Activated naive CD8-positive, alpha-beta T cell treated with anti-CD3 and anti-CD28 coated beads, Interleukin-2, amount 10 ng/mL, durations not matched to agents 7 days and 5 days (primary cell): Measurements from ENCODE around the gene TRRAP. TPM values are rescaled to one million over a fixed set of nuclear protein-coding genes. Genes with fewer than 3 reads are reported as not detected.
"Not testable (repeated sequence)": the region's sequence is repeated elsewhere in the genome, so short reads cannot be mapped to it uniquely, and the experiment has no call there.

Experiments used
- ATAC-seq: fragments of 150-1000 bp; cut with Tn5 transposase; one replicate; pipeline ENCODE4 v1.10.0; 2021; ENCODE audit warnings: low read depth, moderate library complexity
- POLR2A ChIA-PET: fragments of 350-600 bp; sonication (Branson Sonifier 250); formaldehyde crosslinking; loops from one replicate; lab custom pipeline; 2021; ENCODE audit warnings: antibody characterized with exemption; lab: Charles Lee
- DNase-seq: peaks from one replicate; pipeline ENCODE4 v3.0.0; 2021
- H3K27ac Mint-ChIP-seq: one replicate; pipeline ENCODE4 v1.8.0; 2022; ENCODE audit warnings: mild to moderate bottlenecking, mixed read lengths
- H3K27me3 Mint-ChIP-seq: one replicate; pipeline ENCODE4 v1.8.0; 2022; ENCODE audit warnings: mild to moderate bottlenecking, moderate library complexity, mixed read lengths
- H3K36me3 Mint-ChIP-seq: one replicate; pipeline ENCODE4 v1.8.0; 2021; ENCODE audit warnings: mild to moderate bottlenecking, mixed read lengths
- H3K4me1 Mint-ChIP-seq: one replicate; pipeline ENCODE4 v1.8.0; 2021; ENCODE audit warnings: mixed read lengths
- H3K4me3 Mint-ChIP-seq: one replicate; pipeline ENCODE4 v1.8.0; 2022; ENCODE audit warnings: mild to moderate bottlenecking, moderate library complexity, mixed read lengths
- H3K9me3 Mint-ChIP-seq: one replicate; pipeline ENCODE4 v1.8.0; 2021; ENCODE audit warnings: mixed read lengths
- total RNA-seq, 2 experiments: library from RNA; stranded (reverse); gene quantifications; one replicate each; pipeline ENCODE4 v1.2.3, GENCODE V29; 2021

The TRRAP gene
- 10 to 100 TPM; 57.4 to 60.0 TPM for total RNA-seq

GRCh38 chr7:98878365-98879197 is at the start of gene TRRAP:
TRRAP (plus strand) TSS chr7:98878532; CDS start chr7:98881151, 2,619 bp downstream.
- H3K27ac Mint-ChIP-seq: peak within 1 kb of the TSS; percentile 94
- H3K36me3 Mint-ChIP-seq: peaks cover 4% of the 10 kb centered on the region
- H3K4me1 Mint-ChIP-seq: peaks cover 13% of the 10 kb centered on the region
- ATAC-seq: peak; percentile 64
- no peaks in the 10 kb centered on the region for H3K9me3 Mint-ChIP-seq
- H3K27me3 Mint-ChIP-seq: no peaks in the 10 kb centered on the region
- POLR2A ChIA-PET: interaction anchor here (1.1 to 1.2 kb wide), 2 partner anchors 24 to 596 kb away, joined by 3 to 4 read pairs; no protein-coding TSS in a partner anchor
- H3K4me3 Mint-ChIP-seq: peak within 1 kb of the TSS; percentile 91
- peak; percentile 89 for DNase-seq

- ATAC-seq (no peak), DNase-seq (no peak)
- POLR2A ChIA-PET: no interaction called here
- Mint-ChIP-seq H3K27ac (no peak overlapping the region), H3K4me1 (no peaks in the 10 kb centered on the region), H3K4me3 (no peak overlapping the region), H3K27me3 (peaks cover 2% of the 10 kb centered on the region), H3K36me3 (no peaks in the 10 kb centered on the region), H3K9me3 (no peaks in the 10 kb centered on the region)
Measured at GRCh38 chr7:98830972-98831548, 47.3 kb upstream of the TRRAP start.

GRCh38 chr7:98831641-98832221 is 46.6 kb upstream of the TRRAP start:
- peaks cover 2% of the 10 kb centered on the region for H3K27me3 Mint-ChIP-seq
- no peak overlapping the region for H3K4me3 Mint-ChIP-seq
- POLR2A ChIA-PET: no interaction called here
- H3K36me3 Mint-ChIP-seq: no peaks in the 10 kb centered on the region
- ATAC-seq (no peak), DNase-seq (peak; percentile 47)
- H3K4me1 Mint-ChIP-seq: no peaks in the 10 kb centered on the region
- H3K9me3 Mint-ChIP-seq: no peaks in the 10 kb centered on the region
- H3K27ac Mint-ChIP-seq: no peak overlapping the region

DNA sequence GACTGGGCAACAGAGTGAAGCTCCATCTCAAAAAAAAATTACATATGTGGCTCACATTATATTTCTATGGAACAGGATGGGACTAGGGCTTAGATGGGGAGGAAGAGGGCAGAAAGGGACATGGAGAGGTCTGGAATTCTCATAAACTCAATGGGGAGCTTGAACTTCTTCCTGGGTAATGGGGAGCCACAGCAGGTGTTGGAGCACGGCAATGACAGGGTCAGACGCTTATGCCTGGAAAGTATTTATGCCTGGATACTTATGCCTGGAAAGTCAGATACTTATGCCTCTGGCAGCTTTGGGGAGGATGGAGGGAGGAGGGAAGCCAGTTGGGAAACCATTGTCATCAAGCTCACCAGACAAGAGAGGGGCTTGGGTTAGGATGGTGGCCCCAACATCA is 45.3 kb upstream of the TRRAP start:
- peaks cover 4% of the 10 kb centered on the region for H3K27me3 Mint-ChIP-seq
- H3K27ac Mint-ChIP-seq: no peak overlapping the region
- DNase-seq: no peak
- no peaks in the 10 kb centered on the region for H3K9me3 Mint-ChIP-seq
- H3K4me3 Mint-ChIP-seq: no peak overlapping the region
- H3K4me1 Mint-ChIP-seq: no peaks in the 10 kb centered on the region
- no peak for ATAC-seq
- H3K36me3 Mint-ChIP-seq: no peaks in the 10 kb centered on the region
- POLR2A ChIA-PET: no interaction called here

- ATAC-seq (no peak), DNase-seq (no peak)
- Mint-ChIP-seq H3K4me1 (no peaks in the 10 kb centered on the region), H3K27ac (no peak overlapping the region), H3K9me3 (no peaks in the 10 kb centered on the region), H3K27me3 (peaks cover 4% of the 10 kb centered on the region), H3K36me3 (no peaks in the 10 kb centered on the region), H3K4me3 (no peak overlapping the region)
- POLR2A ChIA-PET: no interaction called here
Measured at GRCh38 chr7:98834949-98835348, 43.4 kb upstream of the TRRAP start.

DNA sequence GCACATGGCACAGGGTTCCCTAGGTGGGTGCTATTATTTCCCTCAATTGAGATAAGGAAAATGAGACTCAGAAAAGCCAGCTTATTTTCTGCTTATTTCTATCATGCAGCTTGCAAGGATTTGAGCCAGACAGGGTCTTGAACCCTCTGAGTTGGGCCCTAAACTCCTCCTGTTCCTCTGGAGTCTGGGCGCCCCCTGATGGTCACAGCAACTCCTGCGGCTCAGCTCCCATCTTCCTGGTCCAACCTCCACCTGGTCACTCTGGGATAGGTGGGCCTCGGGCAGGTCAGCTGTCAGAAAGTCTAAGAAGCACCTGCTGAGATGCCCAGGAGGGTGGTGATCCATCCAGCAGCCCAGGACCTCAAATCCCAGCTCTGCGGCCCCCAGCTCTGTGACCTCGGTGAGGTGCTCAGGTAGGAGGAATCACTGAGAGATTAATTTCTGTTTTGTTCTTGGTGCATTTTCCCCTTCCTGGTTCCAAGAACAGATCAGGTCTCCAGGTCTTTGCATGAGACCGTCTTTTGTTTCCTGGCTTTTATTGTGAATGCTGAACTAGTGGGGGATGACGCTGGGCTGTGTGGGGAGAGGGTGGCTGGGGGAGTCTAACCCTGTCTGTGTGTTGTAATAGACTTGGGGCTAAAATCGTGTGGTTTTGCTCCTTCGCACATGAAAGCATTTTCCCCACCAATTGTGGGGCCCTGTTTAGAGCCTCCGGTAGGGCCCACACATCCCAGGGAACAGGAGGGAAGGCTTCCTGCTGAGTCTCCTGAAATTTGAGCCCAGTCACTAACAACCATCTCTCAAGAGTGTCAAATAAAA is 41.3 kb upstream of the TRRAP start:
- no peaks in the 10 kb centered on the region for H3K36me3 Mint-ChIP-seq
- POLR2A ChIA-PET: no interaction called here
- ATAC-seq: no peak
- no peak overlapping the region for H3K27ac Mint-ChIP-seq
- H3K27me3 Mint-ChIP-seq: peaks cover 6% of the 10 kb centered on the region
- DNase-seq: no peak
- H3K4me1 Mint-ChIP-seq: no peaks in the 10 kb centered on the region
- H3K9me3 Mint-ChIP-seq: no peaks in the 10 kb centered on the region
- no peak overlapping the region for H3K4me3 Mint-ChIP-seq

DNA sequence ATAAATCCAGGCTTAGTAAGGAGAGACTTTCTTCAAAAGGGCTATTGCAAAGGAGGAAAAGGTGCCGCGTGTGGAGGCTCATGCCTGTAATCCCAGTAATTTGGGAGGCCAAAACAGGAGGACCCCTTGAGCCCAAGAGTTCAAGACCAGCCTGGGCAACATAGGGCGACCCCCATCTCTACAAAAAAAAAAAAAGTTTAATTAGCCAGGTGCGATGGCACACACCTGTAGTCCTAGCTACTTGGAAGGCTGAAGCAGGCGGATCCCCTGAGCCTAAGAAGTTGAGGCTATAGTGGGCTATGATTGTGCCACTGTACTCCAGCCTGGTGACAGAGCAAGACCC is 40.7 kb upstream of the TRRAP start:
- no peak for DNase-seq
- Mint-ChIP-seq H3K27me3 (peaks cover 6% of the 10 kb centered on the region), H3K4me1 (no peaks in the 10 kb centered on the region), H3K9me3 (no peaks in the 10 kb centered on the region), H3K36me3 (no peaks in the 10 kb centered on the region), H3K27ac (no peak overlapping the region), H3K4me3 (no peak overlapping the region)
- ATAC-seq: no peak
- POLR2A ChIA-PET: no interaction called here

GRCh38 chr7:98840096-98840495 is 38.2 kb upstream of the TRRAP start:
- no peak for DNase-seq
- no peak for ATAC-seq
- Mint-ChIP-seq H3K4me1 (no peaks in the 10 kb centered on the region), H3K4me3 (no peak overlapping the region), H3K36me3 (no peaks in the 10 kb centered on the region), H3K27me3 (peaks cover 4% of the 10 kb centered on the region), H3K9me3 (no peaks in the 10 kb centered on the region), H3K27ac (no peak overlapping the region)
- POLR2A ChIA-PET: no interaction called here

DNA sequence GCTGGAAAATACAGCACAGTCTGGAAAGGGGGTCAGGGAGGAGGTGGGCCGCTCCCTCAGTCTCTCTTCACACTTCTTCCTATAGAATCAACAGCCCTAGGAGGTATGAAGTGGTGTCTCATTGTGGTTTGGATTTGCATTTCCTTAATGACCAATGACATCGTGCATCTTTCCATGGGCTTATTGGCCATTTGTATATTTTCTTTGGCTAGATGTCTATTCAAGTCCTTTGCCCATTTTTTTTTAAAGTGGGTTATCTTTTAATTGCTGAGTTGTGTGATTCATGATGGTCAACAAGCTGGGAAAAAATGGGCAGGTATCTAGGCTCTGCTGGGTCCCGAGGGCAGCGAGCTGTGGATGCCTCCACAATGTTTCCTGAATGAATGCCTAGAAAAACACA is 37.6 kb upstream of the TRRAP start:
- Mint-ChIP-seq H3K4me3 (no peak overlapping the region), H3K4me1 (no peaks in the 10 kb centered on the region), H3K27ac (no peak overlapping the region), H3K36me3 (no peaks in the 10 kb centered on the region), H3K27me3 (peaks cover 4% of the 10 kb centered on the region), H3K9me3 (no peaks in the 10 kb centered on the region)
- DNase-seq: no peak
- ATAC-seq: no peak
- POLR2A ChIA-PET: no interaction called here

DNA sequence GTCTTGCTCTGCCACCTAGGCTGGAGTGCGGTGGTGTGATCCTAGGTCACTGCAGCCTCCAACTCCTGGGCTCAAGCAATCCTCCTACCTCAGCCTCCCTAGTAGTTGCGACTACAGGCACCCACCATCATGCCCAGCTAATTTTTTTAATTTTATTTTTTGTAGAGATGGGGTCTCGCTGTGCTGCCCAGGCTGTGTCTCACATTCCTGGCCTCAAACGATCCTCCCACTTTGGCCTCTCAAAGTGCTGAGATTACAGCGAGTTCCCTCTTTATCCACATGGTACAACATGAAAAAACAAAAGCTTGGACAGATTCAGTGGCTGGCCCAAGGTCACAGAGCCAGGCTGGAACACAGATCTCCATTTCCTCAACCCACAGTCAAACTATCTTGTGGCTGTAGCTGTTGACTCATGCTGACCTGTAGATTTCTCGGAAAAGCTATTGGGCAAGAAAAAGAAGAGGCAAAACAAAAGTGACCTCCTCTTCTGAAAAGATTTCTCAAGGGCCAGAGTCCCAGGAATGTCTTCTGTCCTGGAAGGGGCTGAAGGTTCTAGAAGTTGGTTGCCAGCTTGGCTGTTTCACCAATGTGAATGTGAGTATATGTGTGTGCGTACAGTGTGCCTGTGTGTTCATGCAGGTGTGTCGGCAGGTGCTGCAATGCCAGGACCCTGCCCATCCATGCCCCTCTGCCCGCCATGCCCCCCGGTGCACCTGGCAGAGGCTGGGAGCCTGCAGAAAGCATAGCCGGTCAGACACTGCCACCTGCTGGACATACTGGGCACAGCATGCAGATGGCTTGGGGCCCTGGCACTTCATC is 36.9 kb upstream of the TRRAP start:
- DNase-seq (peak; percentile 77), ATAC-seq (peak; percentile 60)
- POLR2A ChIA-PET: no interaction called here
- Mint-ChIP-seq H3K27ac (no peak overlapping the region), H3K36me3 (no peaks in the 10 kb centered on the region), H3K4me3 (no peak overlapping the region), H3K9me3 (no peaks in the 10 kb centered on the region), H3K27me3 (peaks cover 4% of the 10 kb centered on the region), H3K4me1 (no peaks in the 10 kb centered on the region)

DNA sequence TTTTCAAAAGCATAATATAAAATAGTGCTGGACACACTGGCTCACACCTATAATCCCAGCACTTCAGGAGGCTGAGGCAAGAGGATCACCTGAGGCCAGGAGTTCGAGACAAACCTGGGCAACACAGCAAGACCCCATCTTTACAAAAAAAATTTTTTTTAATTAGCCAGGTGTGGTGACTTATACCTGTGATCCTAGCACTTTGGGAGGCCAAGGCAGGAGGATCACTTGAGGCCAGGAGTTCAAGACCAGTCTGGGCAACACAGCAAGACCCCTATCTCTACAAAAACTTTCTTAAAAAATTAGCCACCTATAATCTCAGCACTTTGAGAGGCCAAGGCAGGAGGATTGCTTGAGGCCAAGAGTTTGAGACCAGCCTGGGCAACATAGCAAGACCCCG is 35.8 kb upstream of the TRRAP start:
- H3K4me3 Mint-ChIP-seq, H3K36me3 Mint-ChIP-seq, ATAC-seq, DNase-seq, H3K27ac Mint-ChIP-seq, H3K4me1 Mint-ChIP-seq, H3K27me3 Mint-ChIP-seq, H3K9me3 Mint-ChIP-seq, POLR2A ChIA-PET: not testable (repeated sequence)

GRCh38 chr7:98848918-98849317 is 29.4 kb upstream of the TRRAP start:
- no peaks in the 10 kb centered on the region for H3K36me3 Mint-ChIP-seq
- no peak overlapping the region for H3K27ac Mint-ChIP-seq
- no peaks in the 10 kb centered on the region for H3K27me3 Mint-ChIP-seq
- no peak for ATAC-seq
- POLR2A ChIA-PET: no interaction called here
- H3K4me1 Mint-ChIP-seq: no peaks in the 10 kb centered on the region
- DNase-seq: no peak
- H3K4me3 Mint-ChIP-seq: no peak overlapping the region
- no peaks in the 10 kb centered on the region for H3K9me3 Mint-ChIP-seq

DNA sequence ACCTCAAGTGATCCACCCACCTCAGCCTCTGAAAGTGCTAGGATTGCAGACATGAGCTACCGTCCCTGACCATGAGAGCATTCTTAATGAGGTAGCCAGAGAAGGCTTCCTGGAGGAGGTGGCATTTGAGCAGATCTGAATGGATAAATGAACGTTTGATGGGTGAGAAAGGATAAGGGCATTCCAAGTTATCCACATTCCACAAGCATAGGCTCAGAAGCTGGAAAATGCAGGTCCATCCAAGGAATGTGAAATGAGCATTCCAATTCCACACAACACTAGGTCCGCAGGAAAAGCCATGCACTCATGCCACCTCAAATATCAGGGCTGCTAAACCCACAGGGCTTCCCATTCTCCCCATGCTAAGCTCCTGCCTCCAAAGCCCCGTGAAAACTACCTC is 25.5 kb upstream of the TRRAP start:
- DNase-seq: no peak
- H3K27me3 Mint-ChIP-seq: peaks cover 5% of the 10 kb centered on the region
- no peaks in the 10 kb centered on the region for H3K36me3 Mint-ChIP-seq
- no peak for ATAC-seq
- no peak overlapping the region for H3K27ac Mint-ChIP-seq
- no peaks in the 10 kb centered on the region for H3K9me3 Mint-ChIP-seq
- no peaks in the 10 kb centered on the region for H3K4me1 Mint-ChIP-seq
- no peak overlapping the region for H3K4me3 Mint-ChIP-seq
- POLR2A ChIA-PET: no interaction called here
